PC-3 (cell line): ENCODE results near the gene GAMT. TPM values are rescaled to one million over a fixed set of nuclear protein-coding genes. Genes with fewer than 3 reads are reported as not detected.

Source experiments
- ATAC-seq: fragments of 200-7000 bp; cut with Tn5 transposase; 2 replicates; pipeline ENCODE4 v1.9.1; 2020; ENCODE audit warnings: mild to moderate bottlenecking, moderate library complexity
- BruUV-seq: library from RNA; stranded (reverse); fragments of 400-500 nt; replicated peaks from 2 replicates; lab custom pipeline; 2021; lab: Mats Ljungman, UMichigan
- CTCF ChIA-PET: fragments of 300-600 bp; sonication (Branson Sonifier 250); formaldehyde crosslinking; loops from one replicate; lab custom pipeline; 2022; ENCODE audit warnings: antibody characterized with exemption; lab: Charles Lee
- POLR2A ChIA-PET: fragments of 300-600 bp; sonication (Branson Sonifier 250); formaldehyde crosslinking; loops from one replicate; lab custom pipeline; 2022; ENCODE audit warnings: antibody characterized with exemption; ENCODE audit not compliant: unreplicated experiment; lab: Charles Lee
- DNase-seq: peaks from one replicate; pipeline ENCODE4 v3.0.0-alpha.2; 2015
- H2AFZ ChIP-seq: fragments of 300-600 bp; sonication (generic); 2 replicates; pipeline ENCODE4 v1.6.0; 2016; ENCODE audit warnings: antibody characterized with exemption, low read length
- H3F3A ChIP-seq: fragments of 300-600 bp; sonication (generic); one replicate; pipeline ENCODE4 v1.6.0; 2017; ENCODE audit warnings: antibody characterized with exemption, low read length, control low read depth, mild to moderate bottlenecking; ENCODE audit not compliant: unreplicated experiment
- H3K27ac ChIP-seq: fragments of 300-600 bp; sonication (generic); 2 replicates; pipeline ENCODE4 v1.5.1; 2016; ENCODE audit warnings: mild to moderate bottlenecking, low read length
- H3K27me3 ChIP-seq: fragments of 300-600 bp; sonication (generic); 2 replicates; pipeline ENCODE4 v1.6.1; 2016; ENCODE audit warnings: low read length, mixed read lengths
- H3K36me3 ChIP-seq: fragments of 300-600 bp; sonication (generic); 2 replicates; pipeline ENCODE4 v1.6.1; 2016; ENCODE audit warnings: low read depth, mixed run types, low read length, mixed read lengths
- H3K4me1 ChIP-seq: fragments of 300-600 bp; sonication (generic); 2 replicates; pipeline ENCODE4 v1.5.1; 2016; ENCODE audit warnings: low read length; ENCODE audit not compliant: insufficient read depth
- H3K4me2 ChIP-seq: fragments of 300-600 bp; sonication (generic); 2 replicates; pipeline ENCODE4 v1.6.0; 2016; ENCODE audit warnings: low read length
- H3K4me3 ChIP-seq: fragments of 300-600 bp; sonication (generic); 2 replicates; pipeline ENCODE4 v1.5.1; 2016; ENCODE audit warnings: mild to moderate bottlenecking, low read length, mixed read lengths
- H3K79me2 ChIP-seq: fragments of 300-600 bp; sonication (generic); 2 replicates; pipeline ENCODE4 v1.6.1; 2017; ENCODE audit warnings: low read length, mixed read lengths
- H3K9ac ChIP-seq: fragments of 300-600 bp; sonication (generic); 2 replicates; pipeline ENCODE4 v1.6.0; 2016; ENCODE audit warnings: mild to moderate bottlenecking, low read length
- H3K9me2 ChIP-seq: fragments of 300-600 bp; sonication (generic); replicated peaks from 2 replicates; pipeline ENCODE4 v1.6.1; 2016; ENCODE audit warnings: mixed run types, low read length, mixed read lengths
- H3K9me3 ChIP-seq: fragments of 300-600 bp; sonication (generic); 2 replicates; pipeline ENCODE4 v1.6.1; 2016; ENCODE audit warnings: low read length, mixed read lengths
- H4K20me1 ChIP-seq: fragments of 300-600 bp; sonication (generic); 2 replicates; pipeline ENCODE4 v1.6.1; 2016; ENCODE audit warnings: low read length, mixed read lengths
- EZH2 ChIP-seq: fragments of 300-600 bp; sonication (generic); IDR thresholded peaks from one replicate; pipeline ENCODE4 v1.6.1; 2017; ENCODE audit warnings: antibody characterized with exemption, mild to moderate bottlenecking, low read length; ENCODE audit not compliant: unreplicated experiment
- EZH2phosphoT487 ChIP-seq: fragments of 300-600 bp; sonication (generic); IDR thresholded peaks from 2 replicates; pipeline ENCODE4 v1.6.1; 2018; ENCODE audit warnings: mild to moderate bottlenecking, antibody characterized with exemption, low read length, borderline replicate concordance
- intact Hi-C: fragments of 100-400 bp; cut with micrococcal nuclease; formaldehyde crosslinking; loops from 2 replicates; pipeline ENCODE4 v1.9.0; 2023
- total RNA-seq: library from RNA; depleted of rRNA; stranded (reverse); fragments of >200 nt; gene quantifications from 2 replicates; pipeline ENCODE4 v1.2.3, GENCODE V29; 2014
- TF ChIP-seq, protein P1 (sequence below): fragments of 300-600 bp; sonication (generic); conservative IDR thresholded peaks from 2 replicates; pipeline ENCODE4 v1.5.1; 2017; ENCODE audit warnings: antibody characterized with exemption, low read depth, mild to moderate bottlenecking, low read length

Gene GAMT
- total RNA-seq, 1 experiment from 2014 or later = 75.6 TPM

DNA sequence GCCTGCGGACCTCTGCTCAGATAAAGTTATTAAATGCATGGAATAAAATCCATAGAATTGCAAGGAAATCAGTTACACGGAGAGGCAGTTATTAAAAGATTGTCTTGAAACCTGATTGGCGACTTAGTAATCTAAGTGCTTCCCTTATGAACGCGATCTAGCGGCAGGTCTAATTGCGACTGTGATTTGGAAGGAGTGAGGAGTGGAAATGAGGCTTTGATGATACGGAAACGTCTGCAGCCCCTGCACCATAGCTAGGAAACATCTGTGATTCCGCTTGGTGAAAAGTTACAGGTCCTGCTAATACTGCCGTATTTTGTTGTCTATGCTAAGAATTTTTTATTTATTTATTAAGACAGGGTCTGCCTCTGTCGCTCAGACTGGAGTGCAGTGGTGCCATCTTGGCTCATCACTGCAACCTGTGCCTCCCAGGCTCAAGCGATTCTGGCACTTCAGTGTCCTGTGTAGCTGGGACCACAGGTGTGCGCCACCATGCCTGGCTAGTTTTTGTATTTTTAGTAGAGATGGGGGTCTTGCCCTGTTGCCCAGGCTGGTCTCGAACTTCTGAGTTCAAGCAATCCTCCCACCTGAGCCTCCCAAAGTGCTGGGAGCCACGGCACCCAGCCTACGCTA, 16.7 kb downstream of the GAMT start:
- H3K4me1 ChIP-seq = no peaks in the 10 kb centered on the region
- TSS peak; percentile 40 for BruUV-seq
- no peaks in the 10 kb centered on the region for H4K20me1 ChIP-seq
- POLR2A ChIA-PET = no interaction called here
- ATAC-seq (no peak), DNase-seq (no peak)
- H3K4me3 ChIP-seq = peak overlapping the region; percentile 99
- peak overlapping the region; percentile 91 for H3K9ac ChIP-seq
- H3K9me3 ChIP-seq = no peaks in the 10 kb centered on the region
- TF ChIP-seq EZH2phosphoT487 = no peak
- TF ChIP-seq EZH2 = no peak
- TF ChIP-seq, protein P1, sequence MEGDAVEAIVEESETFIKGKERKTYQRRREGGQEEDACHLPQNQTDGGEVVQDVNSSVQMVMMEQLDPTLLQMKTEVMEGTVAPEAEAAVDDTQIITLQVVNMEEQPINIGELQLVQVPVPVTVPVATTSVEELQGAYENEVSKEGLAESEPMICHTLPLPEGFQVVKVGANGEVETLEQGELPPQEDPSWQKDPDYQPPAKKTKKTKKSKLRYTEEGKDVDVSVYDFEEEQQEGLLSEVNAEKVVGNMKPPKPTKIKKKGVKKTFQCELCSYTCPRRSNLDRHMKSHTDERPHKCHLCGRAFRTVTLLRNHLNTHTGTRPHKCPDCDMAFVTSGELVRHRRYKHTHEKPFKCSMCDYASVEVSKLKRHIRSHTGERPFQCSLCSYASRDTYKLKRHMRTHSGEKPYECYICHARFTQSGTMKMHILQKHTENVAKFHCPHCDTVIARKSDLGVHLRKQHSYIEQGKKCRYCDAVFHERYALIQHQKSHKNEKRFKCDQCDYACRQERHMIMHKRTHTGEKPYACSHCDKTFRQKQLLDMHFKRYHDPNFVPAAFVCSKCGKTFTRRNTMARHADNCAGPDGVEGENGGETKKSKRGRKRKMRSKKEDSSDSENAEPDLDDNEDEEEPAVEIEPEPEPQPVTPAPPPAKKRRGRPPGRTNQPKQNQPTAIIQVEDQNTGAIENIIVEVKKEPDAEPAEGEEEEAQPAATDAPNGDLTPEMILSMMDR = no peak
- H3K36me3 ChIP-seq = peaks cover 5% of the 10 kb centered on the region; the same call in 1 of the 2 replicates
- H3K9me2 ChIP-seq = no peaks in the 10 kb centered on the region
- H3K27ac ChIP-seq = peak overlapping the region; percentile 51; the same call in 1 of the 2 replicates
- no peaks in the 10 kb centered on the region for H3K27me3 ChIP-seq
- H3F3A ChIP-seq = no peaks in the 10 kb centered on the region
- peak overlapping the region; percentile 94 for H3K4me2 ChIP-seq
- intact Hi-C loops = no loop called here
- CTCF ChIA-PET = no interaction called here
- peaks cover 25% of the 10 kb centered on the region for H3K79me2 ChIP-seq
- H2AFZ ChIP-seq = peak overlapping the region; percentile 64; the same call in 1 of the 2 replicates

DNA sequence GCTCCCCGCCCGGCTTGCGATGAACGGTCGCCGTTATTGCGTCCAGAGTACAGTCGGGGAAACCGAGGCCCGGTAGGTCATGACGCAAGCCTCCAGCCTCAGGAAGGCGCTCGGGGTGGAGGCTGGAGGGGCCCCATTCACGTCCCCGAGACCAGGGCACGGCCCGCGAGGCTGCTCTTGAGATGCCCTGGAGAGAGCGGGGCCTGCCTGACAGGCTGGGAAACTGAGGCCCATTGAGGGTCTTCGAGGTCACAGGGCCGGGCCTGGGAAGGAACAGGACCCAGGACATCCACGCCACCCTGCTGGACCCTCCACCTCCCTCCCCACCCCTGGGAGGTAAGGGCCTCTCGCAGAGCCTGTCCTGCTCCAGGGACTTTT, 17.3 kb downstream of the GAMT start:
- H3K9me3 ChIP-seq = no peaks in the 10 kb centered on the region
- DNase-seq (no peak), ATAC-seq (peak; percentile 8; the same call in 1 of the 2 replicates)
- TF ChIP-seq EZH2 (no peak), EZH2phosphoT487 (no peak)
- TF ChIP-seq, protein P1 = no peak
- H3F3A ChIP-seq = no peaks in the 10 kb centered on the region
- intact Hi-C loops = no loop called here
- BruUV-seq = no TSS peak
- peak overlapping the region; percentile 91 for H3K9ac ChIP-seq
- no peaks in the 10 kb centered on the region for H3K4me1 ChIP-seq
- CTCF ChIA-PET = no interaction called here
- H3K79me2 ChIP-seq = peaks cover 25% of the 10 kb centered on the region
- POLR2A ChIA-PET = no interaction called here
- H4K20me1 ChIP-seq = no peaks in the 10 kb centered on the region
- peak overlapping the region; percentile 99 for H3K4me3 ChIP-seq
- H3K27me3 ChIP-seq = no peaks in the 10 kb centered on the region
- H3K36me3 ChIP-seq = peaks cover 4% of the 10 kb centered on the region; the same call in 1 of the 2 replicates
- no peaks in the 10 kb centered on the region for H3K9me2 ChIP-seq
- H3K27ac ChIP-seq = peak overlapping the region; percentile 51
- H2AFZ ChIP-seq = peak overlapping the region; percentile 64
- peak overlapping the region; percentile 94 for H3K4me2 ChIP-seq
